CD4-positive, alpha-beta T cell treated with Interleukin-2 at 100 ng/mL for 4 hours (primary cell): ENCODE data around the gene TELO2.

Experiments used
- DNase-seq: peaks from one replicate; pipeline ENCODE4 v3.0.0-alpha.2; 2020; ENCODE audit warnings: low spot score

TELO2 gene

GRCh38 chr16:1519831-1520230 is 26.7 kb downstream of the TELO2 start:
- no peak for DNase-seq

- DNase-seq: no peak
Observed at GRCh38 chr16:1520461-1520860, 27.3 kb downstream of the TELO2 start.

GRCh38 chr16:1523581-1524245 is 30.6 kb downstream of the TELO2 start:
- DNase-seq: no peak

GRCh38 chr16:1524366-1524765 is 31.2 kb downstream of the TELO2 start:
- DNase-seq: no peak

GRCh38 chr16:1525871-1526607 is 32.9 kb downstream of the TELO2 start:
- peak; percentile 40 for DNase-seq

GRCh38 chr16:1526608-1527555 is 33.7 kb downstream of the TELO2 start:
- peak; percentile 32 for DNase-seq

GRCh38 chr16:1527836-1528811 is 35.0 kb downstream of the TELO2 start:
- DNase-seq: no peak

- DNase-seq: no peak
Observed at GRCh38 chr16:1528921-1529537, 35.9 kb downstream of the TELO2 start.

- no peak for DNase-seq
Observed at GRCh38 chr16:1530349-1530882, 37.3 kb downstream of the TELO2 start.

GRCh38 chr16:1530883-1531637 is 37.9 kb downstream of the TELO2 start:
- DNase-seq: no peak

GRCh38 chr16:1531638-1531910 is 38.4 kb downstream of the TELO2 start:
- DNase-seq: no peak

- no peak for DNase-seq
Observed at GRCh38 chr16:1532081-1532760, 39.1 kb downstream of the TELO2 start.

- no peak for DNase-seq
Observed at GRCh38 chr16:1532771-1533170, 39.6 kb downstream of the TELO2 start.

- peak; percentile 47 for DNase-seq
Observed at GRCh38 chr16:1533443-1533951, 40.3 kb downstream of the TELO2 start, which contains the start of gene TMEM204. TMEM204 (plus strand) TSS chr16:1533666; CDS start chr16:1534276, 610 bp downstream.

GRCh38 chr16:1534021-1535020 is 41.2 kb downstream of the TELO2 start:
- DNase-seq: no peak

- peak; percentile 27 for DNase-seq
Observed at GRCh38 chr16:1535391-1536291, 42.5 kb downstream of the TELO2 start.

- no peak for DNase-seq
Observed at GRCh38 chr16:1536601-1537000, 43.4 kb downstream of the TELO2 start.
